ENCODE results near the gene PLA2G2F. TPM values are rescaled to one million over a fixed set of nuclear protein-coding genes. Genes with fewer than 3 reads are reported as not detected.

Gene PLA2G2F
- total RNA-seq, 4 donors from 2014 or later, result not detected

- Histone ChIP-seq H3K9me3 (peaks cover 0 to 6% (median 0%) of the 10 kb centered on the region in 4 donors), H3K4me1 (peaks cover 0 to 12% (median 6%) of the 10 kb centered on the region in 4 donors), H3K36me3 (no peaks in the 10 kb centered on the region), H3K4me3 (no peak overlapping the region), H3K27me3 (no peaks in the 10 kb centered on the region), H3K27ac (replicated peaks in 1 of 4) (no peak overlapping the region)
- DNase-seq (ENCODE audit: extremely low spot score), result no peak
- intact Hi-C loops (cut with DNase I), result no loop called here
- TF ChIP-seq POLR2AphosphoS5 (IDR thresholded peaks at IDR 0.05) (no peak), CTCF (IDR thresholded peaks at IDR 0.05) (no peak), EP300 (IDR thresholded peaks at IDR 0.05) (no peak), POLR2A (IDR thresholded peaks at IDR 0.05; ENCODE audit: low read depth) (no peak)
- 73% methylated on average over 3 of the region's 3 CpGs for WGBS
Measured at GRCh38 chr1:20099533-20099932, 39.6 kb upstream of the PLA2G2F start.

- no peak overlapping the region for H3K4me3 ChIP-seq
- intact Hi-C loops (cut with DNase I), result loop anchor here (5.0 kb wide), 1 partner anchor 52 kb away; no protein-coding TSS in a partner anchor
- H3K4me1 ChIP-seq, result peaks cover 0 to 12% (median 6%) of the 10 kb centered on the region in 4 donors
- peaks cover 0 to 6% (median 0%) of the 10 kb centered on the region in 4 donors for H3K9me3 ChIP-seq
- H3K27ac ChIP-seq (replicated peaks in 1 of 4), result no peak overlapping the region
- no peak for DNase-seq (ENCODE audit: extremely low spot score)
- 42% methylated on average over 14 of the region's 14 CpGs for WGBS
- no peak for TF ChIP-seq EP300 (IDR thresholded peaks at IDR 0.05)
- TF ChIP-seq CTCF (IDR thresholded peaks at IDR 0.05), result peak; percentile 70 to 85 (median 82)
- no peaks in the 10 kb centered on the region for H3K36me3 ChIP-seq
- no peaks in the 10 kb centered on the region for H3K27me3 ChIP-seq
Measured at GRCh38 chr1:20100632-20101355, 38.3 kb upstream of the PLA2G2F start.

- peaks cover 0 to 12% (median 6%) of the 10 kb centered on the region in 4 donors for H3K4me1 ChIP-seq
- 56% methylated on average over 1 of the region's 1 CpG for WGBS
- no peak for TF ChIP-seq CTCF (IDR thresholded peaks at IDR 0.05)
- no peak for TF ChIP-seq POLR2A (IDR thresholded peaks at IDR 0.05; ENCODE audit: low read depth)
- TF ChIP-seq POLR2AphosphoS5 (IDR thresholded peaks at IDR 0.05), result peak in 1 of 2 donors; percentile 24
- TF ChIP-seq EP300 (IDR thresholded peaks at IDR 0.05), result no peak
- no peaks in the 10 kb centered on the region for H3K27me3 ChIP-seq
- H3K27ac ChIP-seq (replicated peaks in 1 of 4), result no peak overlapping the region
- H3K36me3 ChIP-seq, result no peaks in the 10 kb centered on the region
- H3K4me3 ChIP-seq, result no peak overlapping the region
- intact Hi-C loops (cut with DNase I), result loop anchor here (5.0 kb wide), 1 partner anchor 49 kb away; no protein-coding TSS in a partner anchor
- no peaks in the 10 kb centered on the region for H3K9me3 ChIP-seq
- no peak for DNase-seq (ENCODE audit: extremely low spot score)
Measured at GRCh38 chr1:20102875-20103274, 36.2 kb upstream of the PLA2G2F start.

- TF ChIP-seq POLR2A (IDR thresholded peaks at IDR 0.05; ENCODE audit: low read depth) (no peak), EP300 (IDR thresholded peaks at IDR 0.05) (no peak), CTCF (IDR thresholded peaks at IDR 0.05) (no peak), POLR2AphosphoS5 (IDR thresholded peaks at IDR 0.05) (no peak)
- 50% methylated on average over 1 of the region's 1 CpG for WGBS
- Histone ChIP-seq H3K27me3 (peaks cover 0 to 8% (median 0%) of the 10 kb centered on the region in 4 donors), H3K4me1 (peaks cover 3 to 10% (median 5%) of the 10 kb centered on the region in 4 donors), H3K27ac (replicated peaks in 1 of 4) (no peak overlapping the region), H3K4me3 (no peak overlapping the region), H3K9me3 (no peaks in the 10 kb centered on the region), H3K36me3 (no peaks in the 10 kb centered on the region)
- DNase-seq (ENCODE audit: extremely low spot score), result no peak
- intact Hi-C loops (cut with DNase I), result no loop called here
Measured at GRCh38 chr1:20105856-20106255, 33.3 kb upstream of the PLA2G2F start.
